Activated effector memory CD4-positive, alpha-beta T cell treated with Interleukin-2 at 50 U/mL for 16 hours (primary cell): ENCODE results near the gene CATSPER3.

Source experiments
- DNase-seq: peaks from one replicate; pipeline ENCODE4 v3.0.0-alpha.2; 2020

The CATSPER3 gene

GRCh38 chr5:135031813-135032694, 64.3 kb downstream of the CATSPER3 start:
- no peak for DNase-seq

DNA sequence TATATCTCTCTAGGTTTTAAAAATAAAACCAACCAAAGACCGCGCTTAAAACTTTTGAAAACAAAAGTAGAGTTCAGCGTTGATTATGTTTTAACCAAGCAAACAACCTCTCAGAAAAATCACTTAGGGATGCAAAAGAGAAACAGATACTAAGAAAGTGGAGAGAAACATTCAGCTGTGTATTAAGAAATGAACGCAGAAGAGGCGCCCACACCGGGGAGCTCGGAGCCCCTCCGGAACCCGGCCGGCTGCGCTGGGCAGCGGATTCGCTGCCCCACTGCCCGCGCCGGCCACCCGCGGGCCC, 64.9 kb downstream of the CATSPER3 start:
- DNase-seq: no peak

GRCh38 chr5:135032999-135033861, 65.5 kb downstream of the CATSPER3 start:
- DNase-seq: no peak

- no peak for DNase-seq
These were observed 66.2 kb downstream of the CATSPER3 start, which contains the start of gene PITX1 for GRCh38 chr5:135033901-135034235. Gene PITX1, minus strand, starts transcription at chr5:135034228. Its CDS starts 347 bp downstream, at chr5:135033881.

GRCh38 chr5:135034236-135034962, 66.7 kb downstream of the CATSPER3 start:
- no peak for DNase-seq

GRCh38 chr5:135034963-135035677, 67.4 kb downstream of the CATSPER3 start:
- DNase-seq: no peak

- no peak for DNase-seq
These were observed 67.9 kb downstream of the CATSPER3 start for GRCh38 chr5:135035678-135036030.

DNA sequence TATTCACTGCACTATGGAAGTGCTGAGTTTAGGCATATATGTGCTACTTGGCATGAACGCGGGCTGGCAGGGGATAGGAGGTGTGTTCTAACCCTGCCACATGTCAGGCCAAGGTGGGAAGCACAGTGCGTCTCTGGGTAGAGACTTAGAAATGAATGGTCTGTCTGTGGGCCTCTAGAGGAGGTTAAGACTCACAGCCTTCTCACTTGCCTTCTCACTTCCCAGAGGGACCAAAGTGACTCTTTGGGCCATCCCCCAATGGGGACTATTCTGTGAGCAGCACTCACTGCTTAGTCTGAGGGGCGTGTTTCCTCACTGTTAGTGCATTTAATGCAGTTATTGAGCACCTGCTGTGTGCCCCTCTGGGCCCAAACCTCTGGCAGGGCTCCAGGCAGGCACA, 68.7 kb downstream of the CATSPER3 start:
- DNase-seq: no peak

DNA sequence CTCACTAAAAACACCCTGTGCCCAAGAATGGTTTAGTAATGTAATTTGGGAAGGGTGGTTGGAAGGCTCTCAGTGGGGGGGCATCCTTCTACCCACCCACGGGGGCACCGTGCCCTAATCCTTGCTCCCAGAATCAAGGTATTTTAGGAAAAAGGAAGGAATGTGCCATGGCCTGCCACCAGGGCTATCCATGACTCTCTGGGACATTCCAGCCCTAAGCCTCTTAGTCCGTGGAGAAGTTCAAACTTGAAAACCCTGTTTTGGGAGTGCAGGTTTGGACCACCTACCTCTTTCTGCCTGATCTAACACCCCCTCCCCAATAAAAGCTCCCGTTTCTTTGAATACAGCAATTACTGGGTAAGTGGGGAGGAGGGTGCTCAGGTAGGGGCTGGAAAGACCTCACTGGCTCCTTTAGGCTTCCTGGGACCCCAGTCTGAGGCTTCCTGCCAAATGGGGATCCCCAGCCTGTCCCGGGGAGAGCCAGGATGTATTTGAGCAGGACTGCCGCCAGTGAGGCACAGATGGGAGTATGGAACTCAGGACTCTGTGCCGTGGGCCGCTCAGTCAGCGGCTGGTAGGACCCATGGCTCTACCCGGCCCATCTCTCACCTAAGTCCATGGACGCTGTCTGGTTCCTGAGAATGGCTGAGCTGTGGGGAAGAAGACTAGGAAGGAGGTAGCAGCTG, 70.0 kb downstream of the CATSPER3 start:
- DNase-seq: no peak

DNA sequence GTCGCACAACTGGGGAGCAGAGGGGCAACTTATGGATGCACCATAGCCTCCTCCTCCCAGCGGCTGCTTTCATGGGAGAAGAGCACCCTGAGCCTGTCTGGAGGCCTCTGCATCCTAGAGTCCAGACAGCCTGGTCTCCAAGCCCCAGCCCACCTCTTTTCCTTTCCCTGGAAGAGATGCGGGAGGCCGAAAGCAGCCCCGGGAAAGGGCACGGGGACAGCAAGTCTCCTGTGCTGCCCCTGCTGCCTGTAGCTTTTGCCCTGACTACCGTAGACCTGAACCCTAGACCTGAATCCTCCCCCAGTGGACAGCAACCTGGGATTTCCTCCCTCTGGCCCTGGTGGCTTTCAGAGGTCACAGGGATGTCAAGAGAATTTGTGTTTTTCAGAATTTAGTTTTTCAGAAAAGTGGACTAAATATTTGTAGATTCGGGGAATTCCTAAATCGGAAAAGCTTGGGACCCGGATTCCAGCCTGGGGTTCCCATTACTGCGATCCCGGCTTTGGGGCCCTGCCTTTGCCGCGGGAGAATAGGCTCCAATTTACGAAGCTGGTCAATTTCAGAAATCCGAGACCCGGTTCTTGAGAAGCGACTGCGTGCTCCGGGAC, 70.6 kb downstream of the CATSPER3 start:
- DNase-seq: no peak

GRCh38 chr5:135038813-135039270, 71.1 kb downstream of the CATSPER3 start:
- no peak for DNase-seq

DNA sequence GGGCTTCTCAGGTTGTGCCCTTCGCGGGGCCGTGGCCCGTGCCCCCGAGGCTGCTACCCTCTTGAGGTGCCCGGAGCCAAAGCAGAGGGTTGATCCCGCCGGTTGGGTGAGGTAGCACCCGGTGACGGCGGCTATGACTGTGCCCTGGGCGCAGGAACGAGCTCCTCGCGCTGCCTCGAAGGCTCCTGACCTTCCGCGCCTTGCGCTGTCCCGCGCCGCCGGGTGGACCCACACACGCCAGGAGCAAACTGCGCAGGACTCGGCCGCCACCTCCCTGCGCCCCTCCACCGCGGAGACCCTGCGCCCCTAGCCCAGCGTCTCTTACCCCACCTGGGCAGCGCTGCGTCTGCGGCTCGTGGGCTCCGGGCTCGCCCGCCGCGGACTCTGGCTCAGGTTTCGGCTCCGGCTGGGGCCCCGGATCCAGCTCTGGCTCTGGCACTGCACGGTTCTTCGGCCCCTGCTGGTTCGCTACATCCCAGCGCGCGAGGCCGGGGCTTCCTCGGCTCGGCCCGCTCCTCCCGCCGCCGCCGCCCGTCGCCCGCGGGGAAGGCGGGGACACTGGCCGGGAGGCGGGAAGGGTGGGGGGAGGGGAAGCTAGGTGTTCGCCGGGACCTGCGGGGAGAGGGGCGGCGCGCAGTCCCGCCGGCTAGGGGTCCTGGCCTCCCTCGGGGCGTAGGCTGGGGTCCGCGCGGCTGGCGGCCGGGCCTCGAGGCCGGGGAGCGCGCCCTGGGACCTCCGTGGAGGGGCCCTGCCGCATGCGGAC, 71.7 kb downstream of the CATSPER3 start:
- no peak for DNase-seq

GRCh38 chr5:135040034-135040332, 72.3 kb downstream of the CATSPER3 start:
- DNase-seq: no peak

GRCh38 chr5:135040333-135041144, 72.8 kb downstream of the CATSPER3 start:
- DNase-seq: no peak

DNA sequence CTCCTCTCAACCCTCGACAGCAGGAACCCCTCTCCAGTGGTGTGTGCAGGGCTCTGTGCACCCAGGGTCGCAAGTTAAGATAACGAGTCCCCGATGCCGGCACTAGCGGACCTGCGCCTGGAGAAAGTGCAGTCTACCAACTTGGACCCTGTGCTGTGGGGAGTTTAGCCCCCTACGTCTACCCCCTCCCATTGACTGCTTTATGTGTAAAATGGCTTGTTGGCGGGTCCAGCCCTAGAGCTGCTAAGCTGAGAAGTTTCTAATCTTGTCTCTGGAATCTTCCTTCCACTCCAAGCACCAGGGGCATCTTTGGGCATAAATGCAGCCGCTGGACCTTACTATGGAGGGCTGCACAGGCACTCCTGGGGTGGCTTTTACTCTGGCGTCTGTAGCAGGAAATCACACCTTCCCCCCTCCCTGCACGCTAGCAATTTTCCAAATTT, 73.5 kb downstream of the CATSPER3 start:
- no peak for DNase-seq

DNA sequence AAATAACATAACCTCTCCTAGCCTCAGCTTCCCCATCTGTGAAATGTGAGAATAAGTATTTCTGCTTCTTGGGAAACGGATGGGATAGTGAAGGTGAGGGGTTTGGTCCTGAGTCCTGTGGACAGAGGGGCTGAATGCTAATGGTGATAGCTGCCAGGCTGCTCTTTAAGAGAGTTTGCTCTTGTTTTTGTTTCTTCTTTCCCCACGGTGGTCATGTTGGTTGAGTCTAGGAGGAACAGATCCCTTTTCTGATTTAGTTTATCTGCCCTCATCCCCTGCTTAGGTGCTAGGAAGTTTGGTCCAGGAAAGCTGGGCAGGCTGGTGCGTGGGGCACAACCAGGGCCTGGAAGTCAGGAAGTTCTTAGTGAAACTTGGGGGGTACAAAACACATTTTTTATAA, 74.0 kb downstream of the CATSPER3 start:
- no peak for DNase-seq

DNA sequence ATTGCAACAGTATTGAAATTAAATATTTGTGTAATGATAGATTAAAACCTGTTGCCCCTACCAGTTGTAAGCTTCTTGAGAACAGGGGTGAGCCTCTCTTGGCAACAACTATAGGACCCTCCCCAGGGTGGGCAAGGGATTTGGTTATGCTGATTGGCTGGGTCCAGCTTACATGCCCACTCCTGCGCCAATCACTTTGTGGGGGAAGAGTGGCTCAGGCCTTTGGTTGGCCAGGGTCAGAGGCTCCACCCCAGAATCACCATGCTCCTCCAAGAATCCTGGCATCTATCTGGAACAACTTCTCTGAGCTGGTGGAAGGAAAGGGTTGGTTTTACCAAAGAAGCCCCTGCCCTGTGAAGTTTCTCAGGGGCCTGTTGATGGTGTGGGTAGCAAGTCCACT, 74.9 kb downstream of the CATSPER3 start:
- DNase-seq: no peak

DNA sequence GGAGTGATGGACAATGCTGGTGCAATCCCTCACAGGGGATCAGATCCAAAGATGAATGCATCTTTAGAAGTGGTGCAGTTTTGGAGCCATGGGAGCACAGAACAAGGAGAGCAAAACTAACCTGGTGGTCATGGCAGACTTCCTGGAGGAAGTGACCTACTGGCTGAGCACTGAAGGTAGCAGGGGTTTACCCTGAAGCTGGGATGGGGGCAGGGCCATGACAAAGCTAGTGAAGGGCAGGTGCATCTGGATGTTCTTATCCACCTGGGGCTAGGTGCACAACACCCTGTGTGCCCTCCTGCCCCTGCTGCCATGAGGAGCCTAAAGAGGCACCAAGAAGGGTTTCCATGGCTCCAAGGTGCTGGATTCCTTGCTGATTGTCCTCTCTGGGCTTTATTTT, 77.8 kb downstream of the CATSPER3 start:
- DNase-seq: no peak

GRCh38 chr5:135046661-135047346, 79.1 kb downstream of the CATSPER3 start:
- DNase-seq: no peak

DNA sequence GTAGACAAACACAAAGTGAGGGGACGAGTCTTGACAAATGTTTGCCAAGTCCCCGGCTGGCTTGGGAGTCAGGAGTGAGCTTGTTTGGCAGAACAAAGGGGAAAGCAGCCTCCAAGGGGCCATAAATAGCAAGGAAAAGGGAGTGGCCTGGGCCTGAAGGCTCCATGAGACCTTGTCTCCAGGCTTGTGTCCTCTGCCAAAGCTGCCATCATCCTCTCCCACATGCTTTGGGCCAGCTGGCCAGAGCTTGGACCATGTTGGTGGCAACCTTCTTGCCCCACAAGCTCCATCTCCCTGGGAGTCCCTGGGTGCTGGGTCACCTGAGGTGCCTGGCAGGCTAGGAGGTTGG, 79.6 kb downstream of the CATSPER3 start:
- DNase-seq: no peak
